Brain microvascular endothelial cell (primary cell): Measurements from ENCODE around the gene CNN3.

ENCODE experiments used
- DNase-seq: peaks from one replicate; pipeline ENCODE4 v3.0.0-alpha.2; 2020
- H3K27ac ChIP-seq: fragments of 250-450 bp; sonication (Bioruptor Pico); 2 replicates; pipeline ENCODE4 v1.5.1; 2020; ENCODE audit warnings: mild to moderate bottlenecking, moderate library complexity
- H3K27me3 ChIP-seq: fragments of 250-450 bp; sonication (Bioruptor Pico); replicated peaks from 2 replicates; pipeline ENCODE4 v1.5.1; 2020; ENCODE audit warnings: mild to moderate bottlenecking
- H3K36me3 ChIP-seq: fragments of 250-450 bp; sonication (Bioruptor Pico); replicated peaks from 2 replicates; pipeline ENCODE4 v1.5.1; 2020; ENCODE audit warnings: mild to moderate bottlenecking
- H3K4me3 ChIP-seq: 2 replicates; pipeline ENCODE4 v1.5.1; 2011; ENCODE audit warnings: low read depth, mild to moderate bottlenecking, control low read depth, low read length, moderate library complexity
- CTCF ChIP-seq: IDR thresholded peaks from 2 replicates; pipeline ENCODE4 v1.5.1; 2011; ENCODE audit warnings: low read depth, mild to moderate bottlenecking, moderate library complexity, low read length, control low read depth, inconsistent platforms; ENCODE audit errors: missing control alignments
- in situ Hi-C: cut with HindIII; loops from 2 replicates; pipeline ENCODE4 v1.10.0; 2017; ENCODE audit warnings: low sequenced_read_pairs, low pct_ligation_motif_present

The CNN3 gene

GRCh38 chr1:94906382-94906781 lies 20.5 kb downstream of the CNN3 start:
- peaks cover 14% of the 10 kb centered on the region for H3K36me3 ChIP-seq
- in situ Hi-C loops: no loop called here

GRCh38 chr1:94905207-94905606 lies 21.7 kb downstream of the CNN3 start:
- peaks cover 23% of the 10 kb centered on the region for H3K36me3 ChIP-seq
- H3K4me3 ChIP-seq: no peak overlapping the region
- no peaks in the 10 kb centered on the region for H3K27me3 ChIP-seq
- in situ Hi-C loops: no loop called here
- no peak for TF ChIP-seq CTCF
- no peak overlapping the region for H3K27ac ChIP-seq
- no peak for DNase-seq

More at GRCh38 chr1:94906382-94906781, 20.5 kb downstream of the CNN3 start:
- no peaks in the 10 kb centered on the region for H3K27me3 ChIP-seq
- no peak overlapping the region for H3K27ac ChIP-seq
- no peak for TF ChIP-seq CTCF
- DNase-seq: no peak
- no peak overlapping the region for H3K4me3 ChIP-seq

- in situ Hi-C loops: no loop called here
- Histone ChIP-seq H3K4me3 (no peak overlapping the region), H3K27me3 (no peaks in the 10 kb centered on the region), H3K27ac (no peak overlapping the region), H3K36me3 (peaks cover 37% of the 10 kb centered on the region)
- DNase-seq: no peak
- TF ChIP-seq CTCF: no peak
Measured at GRCh38 chr1:94903280-94904009, 23.5 kb downstream of the CNN3 start.

GRCh38 chr1:94901841-94902240 lies 25.1 kb downstream of the CNN3 start:
- in situ Hi-C loops: no loop called here
- Histone ChIP-seq H3K27me3 (no peaks in the 10 kb centered on the region), H3K4me3 (no peak overlapping the region), H3K27ac (no peak overlapping the region), H3K36me3 (peaks cover 51% of the 10 kb centered on the region)
- no peak for TF ChIP-seq CTCF
- no peak for DNase-seq

GRCh38 chr1:94899756-94900155 lies 27.2 kb downstream of the CNN3 start:
- no peak for TF ChIP-seq CTCF
- in situ Hi-C loops: no loop called here
- DNase-seq: no peak
- H3K27me3 ChIP-seq: no peaks in the 10 kb centered on the region
- no peak overlapping the region for H3K27ac ChIP-seq
- H3K36me3 ChIP-seq: peaks cover 70% of the 10 kb centered on the region
- H3K4me3 ChIP-seq: no peak overlapping the region
